KMS-11 (cell line): ENCODE data around the gene PPP1R9B.

Experiments used
- H2AFZ ChIP-seq: fragments of 200-600 bp; sonication (generic); 2 replicates; pipeline ENCODE4 v1.6.1; 2016; ENCODE audit warnings: antibody characterized with exemption, mixed run types, low read depth
- H3K27ac ChIP-seq: fragments of 200-600 bp; sonication (generic); 2 replicates; pipeline ENCODE4 v1.6.1; 2016; ENCODE audit warnings: mild to moderate bottlenecking, mixed run types
- H3K27me3 ChIP-seq: fragments of 200-600 bp; sonication (generic); 2 replicates; pipeline ENCODE4 v1.6.1; 2017; ENCODE audit warnings: mild to moderate bottlenecking, low read depth, mixed run types, moderate library complexity; ENCODE audit not compliant: insufficient read depth
- H3K36me3 ChIP-seq: fragments of 200-600 bp; sonication (generic); 2 replicates; pipeline ENCODE4 v1.6.1; 2017; ENCODE audit warnings: mild to moderate bottlenecking, mixed run types; ENCODE audit not compliant: insufficient read depth
- H3K4me1 ChIP-seq: fragments of 200-600 bp; sonication (generic); 2 replicates; pipeline ENCODE4 v1.6.1; 2016; ENCODE audit warnings: mild to moderate bottlenecking, low read depth, mixed run types; ENCODE audit not compliant: poor library complexity, severe bottlenecking
- H3K4me2 ChIP-seq: fragments of 200-600 bp; sonication (generic); 2 replicates; pipeline ENCODE4 v1.7.0; 2016; ENCODE audit warnings: mild to moderate bottlenecking, mixed run types
- H3K4me3 ChIP-seq: fragments of 200-600 bp; sonication (generic); IDR thresholded peaks from 2 replicates; pipeline ENCODE4 v1.6.1; 2017; ENCODE audit warnings: low read depth, low read length, mixed read lengths; ENCODE audit not compliant: insufficient read depth
- H3K79me2 ChIP-seq: fragments of 200-600 bp; sonication (generic); 2 replicates; pipeline ENCODE4 v1.6.1; 2016; ENCODE audit warnings: low read depth, mixed run types; ENCODE audit not compliant: insufficient read depth
- H3K9ac ChIP-seq: fragments of 200-600 bp; sonication (generic); 2 replicates; pipeline ENCODE4 v1.6.1; 2016; ENCODE audit warnings: mild to moderate bottlenecking, mixed run types
- H4K20me1 ChIP-seq: fragments of 200-600 bp; sonication (generic); 2 replicates; pipeline ENCODE4 v1.6.1; 2016; ENCODE audit warnings: mild to moderate bottlenecking, mixed run types; ENCODE audit not compliant: insufficient read depth
- TF ChIP-seq, protein P1 (sequence below): fragments of 200-600 bp; sonication (generic); conservative IDR thresholded peaks from 2 replicates; pipeline ENCODE4 v1.6.1; 2017; ENCODE audit warnings: low read depth, mild to moderate bottlenecking, antibody characterized with exemption, low read length, moderate library complexity, mixed read lengths

The PPP1R9B gene

DNA sequence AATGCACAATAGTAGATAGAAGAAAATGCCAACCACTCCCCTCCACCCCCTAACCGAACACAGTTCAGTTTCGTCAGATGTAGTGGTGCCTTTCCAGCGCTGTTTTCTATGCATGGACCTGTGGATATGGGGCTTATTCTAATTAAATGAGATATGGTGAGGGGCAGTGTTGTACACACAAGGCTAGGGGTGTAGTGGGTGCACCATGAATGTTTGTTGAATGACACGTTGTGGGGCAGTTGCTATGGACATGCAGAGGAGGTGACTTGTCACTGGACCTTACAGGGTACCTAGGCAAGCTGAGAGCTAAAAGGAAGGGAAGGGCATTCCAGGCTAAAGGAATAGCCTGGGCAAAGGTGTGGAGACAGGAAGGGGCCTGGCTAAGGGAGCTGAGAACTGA, 51.9 kb downstream of the PPP1R9B start:
- TF ChIP-seq, protein P1, sequence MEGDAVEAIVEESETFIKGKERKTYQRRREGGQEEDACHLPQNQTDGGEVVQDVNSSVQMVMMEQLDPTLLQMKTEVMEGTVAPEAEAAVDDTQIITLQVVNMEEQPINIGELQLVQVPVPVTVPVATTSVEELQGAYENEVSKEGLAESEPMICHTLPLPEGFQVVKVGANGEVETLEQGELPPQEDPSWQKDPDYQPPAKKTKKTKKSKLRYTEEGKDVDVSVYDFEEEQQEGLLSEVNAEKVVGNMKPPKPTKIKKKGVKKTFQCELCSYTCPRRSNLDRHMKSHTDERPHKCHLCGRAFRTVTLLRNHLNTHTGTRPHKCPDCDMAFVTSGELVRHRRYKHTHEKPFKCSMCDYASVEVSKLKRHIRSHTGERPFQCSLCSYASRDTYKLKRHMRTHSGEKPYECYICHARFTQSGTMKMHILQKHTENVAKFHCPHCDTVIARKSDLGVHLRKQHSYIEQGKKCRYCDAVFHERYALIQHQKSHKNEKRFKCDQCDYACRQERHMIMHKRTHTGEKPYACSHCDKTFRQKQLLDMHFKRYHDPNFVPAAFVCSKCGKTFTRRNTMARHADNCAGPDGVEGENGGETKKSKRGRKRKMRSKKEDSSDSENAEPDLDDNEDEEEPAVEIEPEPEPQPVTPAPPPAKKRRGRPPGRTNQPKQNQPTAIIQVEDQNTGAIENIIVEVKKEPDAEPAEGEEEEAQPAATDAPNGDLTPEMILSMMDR: no peak
- no peak overlapping the region for H3K27ac ChIP-seq
- peaks cover 21% of the 10 kb centered on the region for H3K4me1 ChIP-seq

DNA sequence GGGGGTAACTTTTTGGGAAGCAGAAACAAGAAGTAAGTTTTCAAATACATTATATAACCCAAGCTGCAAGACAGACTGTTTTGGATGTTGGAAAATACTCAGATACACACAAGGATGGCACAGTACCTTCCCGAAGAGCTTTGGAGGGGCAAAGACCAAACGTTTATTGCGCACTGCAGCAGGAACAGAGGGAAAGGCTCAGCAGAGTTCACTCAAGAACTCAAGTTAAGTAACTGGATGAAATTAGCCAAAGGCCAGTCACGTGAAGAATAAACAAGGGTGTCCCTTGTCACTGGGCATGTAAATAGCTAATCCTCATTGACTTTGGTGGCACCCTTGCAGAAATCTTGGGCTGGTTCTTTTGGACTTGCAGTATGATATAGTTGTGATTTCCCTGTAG, 52.6 kb downstream of the PPP1R9B start:
- no peaks in the 10 kb centered on the region for H4K20me1 ChIP-seq
- peaks cover 4% of the 10 kb centered on the region; the same call in 1 of the 2 replicates for H3K79me2 ChIP-seq
- H3K27me3 ChIP-seq: no peaks in the 10 kb centered on the region; the same call in 1 of the 2 replicates
- H3K9ac ChIP-seq: no peak overlapping the region
- H3K27ac ChIP-seq: no peak overlapping the region
- no peak overlapping the region for H2AFZ ChIP-seq
- H3K4me1 ChIP-seq: peaks cover 21% of the 10 kb centered on the region
- H3K4me2 ChIP-seq: no peak overlapping the region
- H3K36me3 ChIP-seq: no peaks in the 10 kb centered on the region
- TF ChIP-seq, protein P1: no peak
- no peak overlapping the region for H3K4me3 ChIP-seq

More for the DNA sequence above, 51.9 kb downstream of the PPP1R9B start:
- Histone ChIP-seq H4K20me1 (no peaks in the 10 kb centered on the region), H3K9ac (no peak overlapping the region), H2AFZ (no peak overlapping the region), H3K27me3 (no peaks in the 10 kb centered on the region), H3K36me3 (no peaks in the 10 kb centered on the region), H3K79me2 (peaks cover 4% of the 10 kb centered on the region; the same call in 1 of the 2 replicates), H3K4me2 (no peak overlapping the region), H3K4me3 (no peak overlapping the region)

DNA sequence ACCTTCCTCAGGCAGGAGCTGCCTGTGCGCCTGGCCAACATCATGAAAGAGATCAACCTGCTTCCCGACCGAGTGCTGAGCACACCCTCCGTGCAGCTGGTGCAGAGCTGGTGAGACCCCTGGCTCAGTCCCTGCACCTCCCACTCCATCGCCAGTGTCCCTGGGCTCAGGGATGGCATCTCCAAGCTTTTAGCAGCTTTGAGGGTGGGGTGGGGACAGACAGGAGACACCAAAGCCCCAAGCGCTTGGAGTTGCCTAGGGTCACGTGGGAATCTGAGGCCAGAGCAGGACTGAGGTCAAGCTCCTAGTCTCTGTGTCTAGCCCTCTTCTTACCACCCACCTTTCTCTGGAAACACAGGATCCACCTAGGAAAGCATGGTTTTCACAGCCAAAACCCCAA, 53.0 kb downstream of the PPP1R9B start:
- no peaks in the 10 kb centered on the region for H3K36me3 ChIP-seq
- no peak overlapping the region for H3K27ac ChIP-seq
- no peak overlapping the region for H3K4me3 ChIP-seq
- peaks cover 4% of the 10 kb centered on the region; the same call in 1 of the 2 replicates for H3K79me2 ChIP-seq
- H3K27me3 ChIP-seq: no peaks in the 10 kb centered on the region; the same call in 1 of the 2 replicates
- H4K20me1 ChIP-seq: no peaks in the 10 kb centered on the region
- no peak overlapping the region for H3K4me2 ChIP-seq
- peaks cover 21% of the 10 kb centered on the region for H3K4me1 ChIP-seq
- no peak overlapping the region for H3K9ac ChIP-seq
- TF ChIP-seq, protein P1: no peak
- H2AFZ ChIP-seq: no peak overlapping the region

DNA sequence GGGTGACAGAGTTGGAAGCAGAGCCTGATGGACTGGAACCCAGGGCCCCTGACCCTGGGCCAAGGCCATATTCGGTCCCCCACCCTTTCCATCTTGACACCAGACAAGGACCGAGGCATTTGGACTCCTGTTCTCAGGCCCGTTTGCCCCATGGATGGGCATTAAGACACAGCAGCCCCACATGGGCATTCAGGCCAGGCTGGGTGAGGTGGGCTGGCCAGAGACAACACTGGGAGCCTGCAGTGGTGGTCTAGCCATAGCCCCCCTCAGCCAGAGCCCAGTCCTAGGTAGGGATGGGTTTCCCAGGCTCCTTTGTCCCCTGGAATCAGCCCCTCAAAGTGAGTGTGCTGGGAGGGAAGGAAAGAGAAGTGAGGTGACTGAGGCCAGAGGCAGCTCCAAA, 53.7 kb downstream of the PPP1R9B start:
- Histone ChIP-seq H3K4me3 (no peak overlapping the region), H3K36me3 (no peaks in the 10 kb centered on the region), H3K27ac (no peak overlapping the region), H3K9ac (no peak overlapping the region), H3K27me3 (peaks cover 2% of the 10 kb centered on the region; the same call in 1 of the 2 replicates), H3K79me2 (peaks cover 4% of the 10 kb centered on the region; the same call in 1 of the 2 replicates), H4K20me1 (no peaks in the 10 kb centered on the region), H3K4me1 (peaks cover 21% of the 10 kb centered on the region), H2AFZ (no peak overlapping the region), H3K4me2 (no peak overlapping the region)
- TF ChIP-seq, protein P1: no peak
